Mesothelial cell of epicardium (in vitro differentiated cells): ENCODE results near the gene GRXCR2. TPM values are rescaled to one million over a fixed set of nuclear protein-coding genes. Genes with fewer than 3 reads are reported as not detected.

Experiments used
- DNase-seq, 2 experiments: peaks; one replicate each; pipeline ENCODE4 v3.0.0; 2021; ENCODE audit warnings: low spot score in 2 of 2; ENCODE audit not compliant: unreplicated experiment in 2 of 2
- H3K27ac Mint-ChIP-seq: 2 replicates; pipeline ENCODE4 v1.8.0; 2021; ENCODE audit warnings: mixed read lengths
- H3K27me3 Mint-ChIP-seq: 2 replicates; pipeline ENCODE4 v1.8.0; 2021; ENCODE audit warnings: low read depth, mixed read lengths
- H3K36me3 Mint-ChIP-seq: 2 replicates; pipeline ENCODE4 v1.8.0; 2021; ENCODE audit warnings: mixed read lengths
- H3K4me1 Mint-ChIP-seq: 2 replicates; pipeline ENCODE4 v1.8.0; 2021; ENCODE audit warnings: mixed read lengths
- H3K4me3 Mint-ChIP-seq: 2 replicates; pipeline ENCODE4 v1.8.0; 2021; ENCODE audit warnings: mild to moderate bottlenecking, moderate library complexity, mixed read lengths
- H3K9me3 Mint-ChIP-seq: 2 replicates; pipeline ENCODE4 v1.8.0; 2021; ENCODE audit warnings: mixed read lengths
- CTCF ChIP-seq: fragments of 200-600 bp; sonication (generic); IDR thresholded peaks from one replicate; pipeline ENCODE4 v1.5.0; 2021; ENCODE audit warnings: antibody characterized with exemption; ENCODE audit not compliant: unreplicated experiment
- total RNA-seq: library from RNA; stranded (reverse); gene quantifications from 3 replicates; pipeline ENCODE4 v1.2.1, GENCODE V29; 2021

The GRXCR2 gene
- total RNA-seq, 1 donor from 2014 or later, result not detected

GRCh38 chr5:145855763-145856267, 17.0 kb downstream of the GRXCR2 start:
- H3K27me3 Mint-ChIP-seq, result no peaks in the 10 kb centered on the region
- no peaks in the 10 kb centered on the region for H3K9me3 Mint-ChIP-seq
- no peak for DNase-seq
- H3K27ac Mint-ChIP-seq, result peak overlapping the region; percentile 91
- peak overlapping the region; percentile 75 for H3K4me3 Mint-ChIP-seq
- no peaks in the 10 kb centered on the region for H3K36me3 Mint-ChIP-seq
- peaks cover 23% of the 10 kb centered on the region for H3K4me1 Mint-ChIP-seq
- no peak for TF ChIP-seq CTCF

GRCh38 chr5:145854651-145855258, 18.1 kb downstream of the GRXCR2 start:
- TF ChIP-seq CTCF, result no peak
- DNase-seq, result no peak
- Mint-ChIP-seq H3K27me3 (no peaks in the 10 kb centered on the region), H3K36me3 (no peaks in the 10 kb centered on the region), H3K27ac (no peak overlapping the region), H3K9me3 (no peaks in the 10 kb centered on the region), H3K4me3 (no peak overlapping the region), H3K4me1 (peaks cover 19% of the 10 kb centered on the region)

GRCh38 chr5:145853781-145854376, 18.9 kb downstream of the GRXCR2 start:
- Mint-ChIP-seq H3K27ac (no peak overlapping the region), H3K4me1 (peaks cover 12% of the 10 kb centered on the region), H3K36me3 (no peaks in the 10 kb centered on the region), H3K9me3 (no peaks in the 10 kb centered on the region), H3K27me3 (no peaks in the 10 kb centered on the region), H3K4me3 (no peak overlapping the region)
- DNase-seq, result no peak
- TF ChIP-seq CTCF, result no peak

GRCh38 chr5:145852990-145853389, 19.8 kb downstream of the GRXCR2 start:
- no peaks in the 10 kb centered on the region for H3K9me3 Mint-ChIP-seq
- no peak for TF ChIP-seq CTCF
- no peaks in the 10 kb centered on the region for H3K27me3 Mint-ChIP-seq
- H3K4me3 Mint-ChIP-seq, result no peak overlapping the region
- H3K36me3 Mint-ChIP-seq, result no peaks in the 10 kb centered on the region
- DNase-seq, result no peak
- no peak overlapping the region for H3K27ac Mint-ChIP-seq
- H3K4me1 Mint-ChIP-seq, result peaks cover 9% of the 10 kb centered on the region

GRCh38 chr5:145848854-145849253, 24.0 kb downstream of the GRXCR2 start:
- TF ChIP-seq CTCF, result no peak
- no peak overlapping the region for H3K4me3 Mint-ChIP-seq
- no peaks in the 10 kb centered on the region for H3K9me3 Mint-ChIP-seq
- no peak for DNase-seq
- no peaks in the 10 kb centered on the region for H3K36me3 Mint-ChIP-seq
- H3K27ac Mint-ChIP-seq, result no peak overlapping the region
- H3K27me3 Mint-ChIP-seq, result no peaks in the 10 kb centered on the region
- no peaks in the 10 kb centered on the region for H3K4me1 Mint-ChIP-seq
